Tibial nerve (tissue), 4 donors: ENCODE data around the gene ASXL3. TPM values are rescaled to one million over a fixed set of nuclear protein-coding genes. Genes with fewer than 3 reads are reported as not detected.

Source experiments
- DNase-seq, 2 donors: peaks; one replicate each; pipeline ENCODE4 v3.0.0-alpha.2; 2019; ENCODE audit warnings: low spot score in 2 of 2
- H3K27ac ChIP-seq, 4 donors: fragments of 200-600 bp; sonication (generic) in 3 of 4; one replicate each; pipeline ENCODE4 v1.5.1; 2017 to 2019; ENCODE audit warnings: mild to moderate bottlenecking in 1 of 4
- H3K27me3 ChIP-seq, 2 donors: fragments of 200-600 bp; sonication (generic) in 1 of 2; one replicate each; pipeline versions ENCODE4 v1.5.1 to v1.6.0; 2017 to 2019
- H3K36me3 ChIP-seq, 3 donors: fragments of 200-600 bp; sonication (generic); one replicate each; pipeline ENCODE4 v1.5.1; 2018 to 2019
- H3K4me1 ChIP-seq, 4 donors: fragments of 200-600 bp; sonication (generic) in 3 of 4; one replicate each; pipeline ENCODE4 v1.5.1; 2017 to 2019
- H3K4me3 ChIP-seq, 4 donors: fragments of 200-600 bp; sonication (generic) in 3 of 4; one replicate each; pipeline ENCODE4 v1.5.1; 2017 to 2019; ENCODE audit warnings: mild to moderate bottlenecking in 1 of 4, moderate library complexity in 1 of 4
- H3K9me3 ChIP-seq, 4 donors: fragments of 200-600 bp; sonication (generic) in 3 of 4; one replicate each; pipeline ENCODE4 v1.5.1; 2017 to 2019
- EP300 ChIP-seq, 2 donors: sonication (generic); formaldehyde crosslinking; IDR thresholded peaks; one replicate each; pipeline ENCODE4 v1.6.1; 2017; ENCODE audit warnings: antibody characterized with exemption in 2 of 2, mild to moderate bottlenecking in 1 of 2
- POLR2A ChIP-seq, 2 donors: fragments of 450-650 bp; IDR thresholded peaks; one replicate each; pipeline ENCODE4 v1.6.1; 2017; ENCODE audit warnings: antibody characterized with exemption in 2 of 2, mild to moderate bottlenecking in 2 of 2, moderate library complexity in 2 of 2
- WGBS, 2 donors: methylation state at CpG; one replicate each; pipeline ENCODE4 v1.1.5; 2018; 5-methylcytosine and 5-hydroxymethylcytosine counted together
- total RNA-seq, 4 donors: library from RNA; depleted of rRNA; stranded (reverse); fragments of >200 nt; gene quantifications; one replicate each; pipeline ENCODE4 v1.1.0, GENCODE V29; 2016
- TF ChIP-seq, protein P1 (sequence below), 5 experiments: fragments of 200-600 bp in 3 of 5; fragments of 450-650 bp in 2 of 5; sonication (generic) in 3 of 5; IDR thresholded peaks; one replicate each; pipeline ENCODE4 v1.5.1; 2016 to 2019; ENCODE audit warnings: antibody characterized with exemption in 5 of 5, mild to moderate bottlenecking in 3 of 5, moderate library complexity in 2 of 5

Gene ASXL3
- total RNA-seq, 4 donors from 2014 or later: 3.7 to 7.2 (median 6.2) TPM

- DNase-seq: no peak
- TF ChIP-seq POLR2A (IDR thresholded peaks at IDR 0.05) (no peak), EP300 (IDR thresholded peaks at IDR 0.05) (no peak)
- TF ChIP-seq, protein P1, sequence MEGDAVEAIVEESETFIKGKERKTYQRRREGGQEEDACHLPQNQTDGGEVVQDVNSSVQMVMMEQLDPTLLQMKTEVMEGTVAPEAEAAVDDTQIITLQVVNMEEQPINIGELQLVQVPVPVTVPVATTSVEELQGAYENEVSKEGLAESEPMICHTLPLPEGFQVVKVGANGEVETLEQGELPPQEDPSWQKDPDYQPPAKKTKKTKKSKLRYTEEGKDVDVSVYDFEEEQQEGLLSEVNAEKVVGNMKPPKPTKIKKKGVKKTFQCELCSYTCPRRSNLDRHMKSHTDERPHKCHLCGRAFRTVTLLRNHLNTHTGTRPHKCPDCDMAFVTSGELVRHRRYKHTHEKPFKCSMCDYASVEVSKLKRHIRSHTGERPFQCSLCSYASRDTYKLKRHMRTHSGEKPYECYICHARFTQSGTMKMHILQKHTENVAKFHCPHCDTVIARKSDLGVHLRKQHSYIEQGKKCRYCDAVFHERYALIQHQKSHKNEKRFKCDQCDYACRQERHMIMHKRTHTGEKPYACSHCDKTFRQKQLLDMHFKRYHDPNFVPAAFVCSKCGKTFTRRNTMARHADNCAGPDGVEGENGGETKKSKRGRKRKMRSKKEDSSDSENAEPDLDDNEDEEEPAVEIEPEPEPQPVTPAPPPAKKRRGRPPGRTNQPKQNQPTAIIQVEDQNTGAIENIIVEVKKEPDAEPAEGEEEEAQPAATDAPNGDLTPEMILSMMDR (IDR thresholded peaks at IDR 0.05): no peak
- WGBS, 2 donors: 97 to 100% methylated on average over 1 of the region's 1 CpG
- Histone ChIP-seq H3K4me1 (no peaks in the 10 kb centered on the region), H3K9me3 (no peaks in the 10 kb centered on the region), H3K27ac (no peak overlapping the region), H3K27me3 (no peaks in the 10 kb centered on the region), H3K4me3 (no peak overlapping the region), H3K36me3 (peaks cover 0 to 30% (median 0%) of the 10 kb centered on the region in 3 donors)
These were observed 157.4 kb downstream of the ASXL3 start for GRCh38 chr18:33735428-33735827.

GRCh38 chr18:33741760-33742159 lies 163.7 kb downstream of the ASXL3 start:
- no peaks in the 10 kb centered on the region for H3K9me3 ChIP-seq
- no peaks in the 10 kb centered on the region for H3K27me3 ChIP-seq
- no peaks in the 10 kb centered on the region for H3K4me1 ChIP-seq
- H3K36me3 ChIP-seq: peaks cover 0 to 58% (median 0%) of the 10 kb centered on the region in 3 donors
- TF ChIP-seq POLR2A (IDR thresholded peaks at IDR 0.05): no peak
- TF ChIP-seq, protein P1 (IDR thresholded peaks at IDR 0.05): no peak
- TF ChIP-seq EP300 (IDR thresholded peaks at IDR 0.05): no peak
- DNase-seq: no peak
- H3K27ac ChIP-seq: no peak overlapping the region
- 79 to 91% methylated on average over 2 of the region's 2 CpGs for WGBS, 2 donors
- H3K4me3 ChIP-seq: no peak overlapping the region

DNA sequence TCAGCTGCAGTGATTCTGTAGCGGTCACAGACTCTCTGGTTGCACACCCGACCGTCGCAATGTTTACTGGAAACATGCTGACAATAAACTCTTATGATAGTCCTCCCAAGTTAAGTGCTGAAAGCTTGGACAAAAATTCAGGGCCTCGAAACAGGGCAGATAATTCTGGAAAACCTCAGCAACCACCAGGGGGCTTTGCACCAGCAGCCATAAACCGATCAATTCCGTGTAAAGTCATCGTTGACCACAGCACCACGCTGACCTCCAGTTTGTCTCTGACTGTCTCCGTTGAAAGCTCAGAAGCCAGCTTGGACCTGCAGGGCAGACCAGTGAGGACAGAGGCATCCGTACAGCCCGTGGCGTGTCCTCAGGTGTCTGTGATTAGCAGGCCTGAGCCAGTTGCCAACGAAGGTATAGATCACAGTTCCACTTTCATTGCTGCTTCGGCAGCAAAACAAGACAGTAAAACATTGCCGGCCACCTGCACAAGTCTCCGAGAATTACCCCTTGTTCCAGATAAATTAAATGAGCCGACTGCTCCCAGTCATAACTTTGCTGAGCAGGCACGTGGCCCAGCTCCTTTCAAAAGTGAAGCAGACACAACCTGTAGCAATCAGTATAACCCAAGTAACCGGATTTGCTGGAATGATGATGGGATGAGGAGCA lies 166.1 kb downstream of the ASXL3 start:
- no peaks in the 10 kb centered on the region for H3K9me3 ChIP-seq
- no peaks in the 10 kb centered on the region for H3K4me1 ChIP-seq
- H3K36me3 ChIP-seq: peaks cover 0 to 49% (median 0%) of the 10 kb centered on the region in 3 donors
- no peaks in the 10 kb centered on the region for H3K27me3 ChIP-seq
- H3K4me3 ChIP-seq: no peak overlapping the region
- no peak for DNase-seq
- 93 to 96% methylated on average over 20 of the region's 20 CpGs for WGBS, 2 donors
- TF ChIP-seq, protein P1 (IDR thresholded peaks at IDR 0.05): no peak
- TF ChIP-seq EP300 (IDR thresholded peaks at IDR 0.05) (no peak), POLR2A (IDR thresholded peaks at IDR 0.05) (no peak)
- H3K27ac ChIP-seq: no peak overlapping the region

- Histone ChIP-seq H3K9me3 (no peaks in the 10 kb centered on the region), H3K27ac (no peak overlapping the region), H3K4me1 (peaks cover 0 to 4% (median 0%) of the 10 kb centered on the region in 4 donors), H3K27me3 (no peaks in the 10 kb centered on the region), H3K4me3 (no peak overlapping the region), H3K36me3 (peaks cover 0 to 42% (median 0%) of the 10 kb centered on the region in 3 donors)
- no peak for TF ChIP-seq POLR2A (IDR thresholded peaks at IDR 0.05)
- no peak for TF ChIP-seq EP300 (IDR thresholded peaks at IDR 0.05)
- TF ChIP-seq, protein P1 (IDR thresholded peaks at IDR 0.05): no peak
- DNase-seq: no peak
- WGBS, 2 donors: 91% methylated on average over 8 of the region's 8 CpGs
These were observed 167.3 kb downstream of the ASXL3 start for GRCh38 chr18:33745151-33745795.

- WGBS, 2 donors: 91 to 92% methylated on average over 16 of the region's 16 CpGs
- Histone ChIP-seq H3K36me3 (peaks cover 0 to 39% (median 0%) of the 10 kb centered on the region in 3 donors), H3K27ac (no peak overlapping the region), H3K27me3 (no peaks in the 10 kb centered on the region), H3K4me3 (no peak overlapping the region), H3K9me3 (no peaks in the 10 kb centered on the region), H3K4me1 (peaks cover 0 to 5% (median 0%) of the 10 kb centered on the region in 4 donors)
- TF ChIP-seq, protein P1 (IDR thresholded peaks at IDR 0.05): no peak
- no peak for TF ChIP-seq POLR2A (IDR thresholded peaks at IDR 0.05)
- TF ChIP-seq EP300 (IDR thresholded peaks at IDR 0.05): no peak
- DNase-seq: no peak
These were observed 168.0 kb downstream of the ASXL3 start for GRCh38 chr18:33745871-33746545.
